ENCODE data around the gene NEAT1. TPM values are rescaled to one million over a fixed set of nuclear protein-coding genes. Genes with fewer than 3 reads are reported as not detected.
"Not testable (repeated sequence)": the region's sequence is repeated elsewhere in the genome, so short reads cannot be mapped to it uniquely, and the experiment has no call there.

The NEAT1 gene
- total and polyA plus RNA-seq, 2 of the 8 experiments (the other 6 are each of a cell fraction or from before 2014, with no cell fraction given) = 2.4 to 10.7 TPM

- CTCF ChIA-PET (ENCODE audit: partially characterized antibody) = interaction anchor here (0.7 to 26.0 kb wide), 8 partner anchors 7 to 411 kb away, joined by 3 to 809 read pairs (median 7); partner anchors contain the start of genes MALAT1 and NEAT1
Measured at GRCh38 chr11:65467306-65467705, 44.7 kb downstream of the NEAT1 start.

More at GRCh38 chr11:65467306-65467705, 44.7 kb downstream of the NEAT1 start:
- peaks cover 0 to 14% (median 7%) of the 10 kb centered on the region in 4 experiments; a peak in 4 of 7 replicates for H3K27me3 ChIP-seq (replicated peaks in 1 of 4; ENCODE audit: control insufficient read depth in 3 of 4, extremely low read depth in 1 of 4, insufficient read depth in 3 of 4, low read length in 3 of 4)
- not testable (repeated sequence) for H4K20me1 ChIP-seq (replicated peaks in 1 of 2; ENCODE audit: control insufficient read depth in 1 of 2, insufficient read depth in 2 of 2, low read length in 2 of 2); H3K27ac ChIP-seq (ENCODE audit: low read depth, low read length); H2AK5ac ChIP-seq (ENCODE audit: low read depth, low read length); H3K9ac ChIP-seq (replicated peaks in 1 of 4; ENCODE audit: extremely low read depth in 1 of 4, low read depth in 3 of 4, low read length in 3 of 4); H2BK120ac ChIP-seq (replicated peaks; ENCODE audit: low read depth, low read length); H3K4ac ChIP-seq (replicated peaks; ENCODE audit: insufficient read length, low read depth, low read length); H3K79me1 ChIP-seq (ENCODE audit: low read depth, low read length); H3K79me2 ChIP-seq (ENCODE audit: control insufficient read depth in 1 of 2, insufficient read depth in 2 of 2, low read length in 2 of 2); H3K9me3 ChIP-seq (ENCODE audit: insufficient read depth in 2 of 2, low read depth in 1 of 2, low read length in 1 of 2); H2BK12ac ChIP-seq (ENCODE audit: low read depth, low read length); DNase-seq (ENCODE audit: low read depth in 1 of 2, low spot score in 2 of 2); H4K91ac ChIP-seq (replicated peaks; ENCODE audit: insufficient read length, low read length); H3K23ac ChIP-seq (ENCODE audit: insufficient read length); H2BK15ac ChIP-seq (ENCODE audit: low read length); H3K4me1 ChIP-seq (replicated peaks in 1 of 4; ENCODE audit: control insufficient read depth in 3 of 4, insufficient read depth in 4 of 4, low read length in 3 of 4); H3K23me2 ChIP-seq (ENCODE audit: low read depth, low read length); H3K18ac ChIP-seq (ENCODE audit: extremely low read depth, low read length); H4K8ac ChIP-seq (ENCODE audit: extremely low read depth, insufficient read depth, low read length); H3K4me3 ChIP-seq (ENCODE audit: extremely low read depth in 1 of 4, insufficient read depth in 2 of 4, low read depth in 3 of 4, low read length in 4 of 4); H3K4me2 ChIP-seq (ENCODE audit: insufficient read depth in 1 of 2, low read depth in 2 of 2, low read length in 2 of 2); H2BK5ac ChIP-seq (ENCODE audit: low read depth, low read length); H2BK20ac ChIP-seq (ENCODE audit: low read length); H3K14ac ChIP-seq (ENCODE audit: insufficient read length); H2AFZ ChIP-seq (ENCODE audit: low read length); FAIRE-seq; H3K56ac ChIP-seq (replicated peaks; ENCODE audit: insufficient read length, low read depth, low read length); H4K5ac ChIP-seq (ENCODE audit: insufficient read length, low read depth, low read length); H3K36me3 ChIP-seq (ENCODE audit: control insufficient read depth in 2 of 4, insufficient read depth in 4 of 4, low read length in 3 of 4)
- WGBS, 2 experiments (ENCODE audit: extremely low coverage in 1 of 2, insufficient coverage in 1 of 2, insufficient read length in 1 of 2, insufficient replicate concordance in 2 of 2, low coverage in 1 of 2, low lambda C conversion rate in 2 of 2, missing lambda C conversion rate in 1 of 2) = 78% methylated on average over 6 of the region's 6 CpGs; no CpG with 5 or more reads in 1 of the 2 experiments
- TF ChIP-seq, protein P1, sequence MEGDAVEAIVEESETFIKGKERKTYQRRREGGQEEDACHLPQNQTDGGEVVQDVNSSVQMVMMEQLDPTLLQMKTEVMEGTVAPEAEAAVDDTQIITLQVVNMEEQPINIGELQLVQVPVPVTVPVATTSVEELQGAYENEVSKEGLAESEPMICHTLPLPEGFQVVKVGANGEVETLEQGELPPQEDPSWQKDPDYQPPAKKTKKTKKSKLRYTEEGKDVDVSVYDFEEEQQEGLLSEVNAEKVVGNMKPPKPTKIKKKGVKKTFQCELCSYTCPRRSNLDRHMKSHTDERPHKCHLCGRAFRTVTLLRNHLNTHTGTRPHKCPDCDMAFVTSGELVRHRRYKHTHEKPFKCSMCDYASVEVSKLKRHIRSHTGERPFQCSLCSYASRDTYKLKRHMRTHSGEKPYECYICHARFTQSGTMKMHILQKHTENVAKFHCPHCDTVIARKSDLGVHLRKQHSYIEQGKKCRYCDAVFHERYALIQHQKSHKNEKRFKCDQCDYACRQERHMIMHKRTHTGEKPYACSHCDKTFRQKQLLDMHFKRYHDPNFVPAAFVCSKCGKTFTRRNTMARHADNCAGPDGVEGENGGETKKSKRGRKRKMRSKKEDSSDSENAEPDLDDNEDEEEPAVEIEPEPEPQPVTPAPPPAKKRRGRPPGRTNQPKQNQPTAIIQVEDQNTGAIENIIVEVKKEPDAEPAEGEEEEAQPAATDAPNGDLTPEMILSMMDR (IDR thresholded peaks at IDR 0.05; ENCODE audit: control extremely low read depth in 1 of 3, insufficient read depth in 1 of 3, low read depth in 1 of 3, low read length in 3 of 3) = peak in 1 of 3 experiments; percentile 9; a peak in 1 of 4 replicates
- POLR2A ChIA-PET (ENCODE audit: partially characterized antibody) = interaction anchor here (0.7 to 26.0 kb wide), 4 partner anchors 9 to 48 kb away, joined by 3 to 1447 read pairs (median 9); partner anchors contain the start of genes MALAT1 and NEAT1

Data from H1 (cell line).